Aorta (tissue), 5 donors: ENCODE measurements around the gene CHST11. TPM values are rescaled to one million over a fixed set of nuclear protein-coding genes. Genes with fewer than 3 reads are reported as not detected.

Experiments
- ATAC-seq: fragments of 200-7000 bp; cut with Tn5 transposase; one replicate; pipeline ENCODE4 v1.9.1; 2022; ENCODE audit warnings: moderate library complexity; ENCODE audit not compliant: low FRiP score
- DNase-seq, 2 donors: peaks; one replicate each; pipeline ENCODE4 v3.0.0-alpha.2; 2020
- H3K27ac ChIP-seq, 2 donors: one replicate each; pipeline ENCODE4 v1.5.1; 2013; ENCODE audit warnings: low read length in 2 of 2, mild to moderate bottlenecking in 2 of 2, moderate library complexity in 2 of 2, control low read depth in 1 of 2, inconsistent platforms in 1 of 2, low read depth in 1 of 2
- H3K27me3 ChIP-seq, 2 donors: one replicate each; pipeline ENCODE4 v1.6.1; 2013; ENCODE audit warnings: control low read depth in 1 of 2, low read length in 1 of 2, mild to moderate bottlenecking in 1 of 2, moderate library complexity in 1 of 2; ENCODE audit not compliant: insufficient read depth in 2 of 2, control insufficient read depth in 1 of 2
- H3K36me3 ChIP-seq, 2 donors: one replicate each; pipeline ENCODE4 v1.6.1; 2013; ENCODE audit warnings: control low read depth in 1 of 2, low read length in 1 of 2, mild to moderate bottlenecking in 1 of 2; ENCODE audit not compliant: insufficient read depth in 2 of 2, control insufficient read depth in 1 of 2
- H3K4me1 ChIP-seq, 2 donors: one replicate each; pipeline ENCODE4 v1.6.1; 2013; ENCODE audit warnings: low read length in 2 of 2, control low read depth in 1 of 2, mild to moderate bottlenecking in 1 of 2, moderate library complexity in 1 of 2; ENCODE audit not compliant: insufficient read depth in 2 of 2, control insufficient read depth in 1 of 2
- H3K4me3 ChIP-seq, 2 donors: one replicate each; pipeline ENCODE4 v1.5.1; 2013; ENCODE audit warnings: low read length in 2 of 2, control low read depth in 1 of 2, mild to moderate bottlenecking in 1 of 2
- H3K9me3 ChIP-seq: one replicate; pipeline ENCODE4 v1.6.1; 2013; ENCODE audit warnings: mild to moderate bottlenecking, low read length; ENCODE audit not compliant: control insufficient read depth
- WGBS, 2 donors: extraction: QIAGEN DNeasy Blood & Tissue Kit; methylation state at CpG; one replicate each; pipeline ENCODE4 v1.1.7; 2013; 5-methylcytosine and 5-hydroxymethylcytosine counted together
- intact Hi-C, 2 donors: fragments of 100-400 bp; cut with DNase I; formaldehyde crosslinking; loops; one replicate each; pipeline versions ENCODE4 v1.14.2 to v1.15.0; 2022
- polyA plus RNA-seq, 2 donors: library from polyadenylated mRNA; stranded (reverse); fragments of 200-250 nt; gene quantifications; one replicate each; pipeline ENCODE4 v1.2.3, GENCODE V29; 2013
- total RNA-seq, 2 donors: library from RNA; stranded (reverse); fragmentation: NEBNext Ultra II Directional; extraction: Animal tissue kit (Norgen Biotek cat#: 25700); gene quantifications; one replicate each; pipeline ENCODE4 v1.2.1, GENCODE V29; 2021
- donor health status: healthy with polysubstance abuse.
- donor health status: Bipolar disorder and iron deficiency.
- donor health status: DM: no; HTN: no; CAD: no.
- donor health status: DM: no; HTN: no; CAD: no.
- donor health status: DM: yes; HTN: yes; CAD: no.

The CHST11 gene
- total and polyA plus RNA-seq, 4 donors, result 2.1 to 31.0 (median 15.7) TPM

GRCh38 chr12:104453133-104453532, 3.6 kb upstream of the CHST11 start:
- no peaks in the 10 kb centered on the region for H3K9me3 ChIP-seq
- ATAC-seq (no peak), DNase-seq (no peak)
- no peaks in the 10 kb centered on the region for H3K4me1 ChIP-seq
- WGBS, 2 donors, result 88 to 91% methylated on average over 2 of the region's 2 CpGs
- H3K36me3 ChIP-seq, result no peaks in the 10 kb centered on the region
- H3K27me3 ChIP-seq, result no peaks in the 10 kb centered on the region
- H3K27ac ChIP-seq, result no peak overlapping the region
- intact Hi-C loops, result no loop called here
- H3K4me3 ChIP-seq, result no peak overlapping the region

GRCh38 chr12:104454997-104455396, 1.8 kb upstream of the CHST11 start:
- Histone ChIP-seq H3K4me3 (no peak overlapping the region), H3K9me3 (no peaks in the 10 kb centered on the region), H3K4me1 (no peaks in the 10 kb centered on the region), H3K36me3 (no peaks in the 10 kb centered on the region), H3K27ac (no peak overlapping the region), H3K27me3 (no peaks in the 10 kb centered on the region)
- 97 to 100% methylated on average over 1 of the region's 1 CpG for WGBS, 2 donors
- ATAC-seq (no peak), DNase-seq (no peak)
- intact Hi-C loops, result loop anchor here (5.0 kb wide), 7 partner anchors 73 to 422 kb away; no protein-coding TSS in a partner anchor

- H3K27me3 ChIP-seq, result no peaks in the 10 kb centered on the region
- no peak for DNase-seq
- H3K36me3 ChIP-seq, result no peaks in the 10 kb centered on the region
- intact Hi-C loops, result loop anchor here (5.0 kb wide), 7 partner anchors 73 to 422 kb away; no protein-coding TSS in a partner anchor
- peak overlapping the region; percentile 58 to 66 for H3K27ac ChIP-seq
- 39 to 45% methylated on average over 9 of the region's 9 CpGs for WGBS, 2 donors
- ATAC-seq, result no peak
- H3K4me1 ChIP-seq, result no peaks in the 10 kb centered on the region
- peak overlapping the region; percentile 23 to 66 for H3K4me3 ChIP-seq
- H3K9me3 ChIP-seq, result no peaks in the 10 kb centered on the region
Measured at GRCh38 chr12:104455578-104456416, 951 bp upstream of the CHST11 start.

GRCh38 chr12:104456950-104457745, 400 bp downstream of the CHST11 start:
- intact Hi-C loops, result loop anchor here (5.0 kb wide), 7 partner anchors 75 to 420 kb away; no protein-coding TSS in a partner anchor
- Histone ChIP-seq H3K27ac (peak overlapping the region in 1 of 2 donors; percentile 73), H3K27me3 (no peaks in the 10 kb centered on the region), H3K36me3 (no peaks in the 10 kb centered on the region), H3K4me1 (no peaks in the 10 kb centered on the region), H3K9me3 (no peaks in the 10 kb centered on the region), H3K4me3 (peak overlapping the region; percentile 66 to 90)
- ATAC-seq (peak; percentile 78), DNase-seq (peak; percentile 82 to 86)
- 0 to 1% methylated on average over 52 to 71 of the region's 71 CpGs for WGBS, 2 donors

GRCh38 chr12:104457746-104458693, 1.3 kb downstream of the CHST11 start:
- H3K27ac ChIP-seq, result peak overlapping the region in 1 of 2 donors; percentile 78
- no peaks in the 10 kb centered on the region for H3K36me3 ChIP-seq
- ATAC-seq, result peak; percentile 49
- no peaks in the 10 kb centered on the region for H3K9me3 ChIP-seq
- DNase-seq, result peak; percentile 62 to 80
- no peaks in the 10 kb centered on the region for H3K27me3 ChIP-seq
- intact Hi-C loops, result loop anchor here (5.0 kb wide), 7 partner anchors 76 to 419 kb away; no protein-coding TSS in a partner anchor
- H3K4me1 ChIP-seq, result no peaks in the 10 kb centered on the region
- WGBS, 2 donors, result 0% methylated on average over 67 to 71 of the region's 71 CpGs
- H3K4me3 ChIP-seq, result peak overlapping the region; percentile 66 to 90

GRCh38 chr12:104458694-104459367, 2.1 kb downstream of the CHST11 start:
- intact Hi-C loops, result loop anchor here (5.0 kb wide), 7 partner anchors 77 to 418 kb away; no protein-coding TSS in a partner anchor
- H3K27me3 ChIP-seq, result no peaks in the 10 kb centered on the region
- DNase-seq (peak; percentile 69 to 78), ATAC-seq (no peak)
- no peaks in the 10 kb centered on the region for H3K36me3 ChIP-seq
- no peaks in the 10 kb centered on the region for H3K9me3 ChIP-seq
- H3K4me3 ChIP-seq, result peak overlapping the region; percentile 66 to 90
- no peaks in the 10 kb centered on the region for H3K4me1 ChIP-seq
- H3K27ac ChIP-seq, result peak overlapping the region; percentile 53 to 78
- WGBS, 2 donors, result 1 to 2% methylated on average over 21 of the region's 21 CpGs

- H3K27me3 ChIP-seq, result no peaks in the 10 kb centered on the region
- H3K4me3 ChIP-seq, result peak overlapping the region; percentile 66 to 90
- no peaks in the 10 kb centered on the region for H3K9me3 ChIP-seq
- 8 to 9% methylated on average over 7 of the region's 7 CpGs for WGBS, 2 donors
- DNase-seq (no peak), ATAC-seq (no peak)
- intact Hi-C loops, result loop anchor here (5.0 kb wide), 7 partner anchors 77 to 418 kb away; no protein-coding TSS in a partner anchor
- H3K36me3 ChIP-seq, result no peaks in the 10 kb centered on the region
- H3K4me1 ChIP-seq, result no peaks in the 10 kb centered on the region
- H3K27ac ChIP-seq, result peak overlapping the region; percentile 53 to 78
Measured at GRCh38 chr12:104459368-104459909, 2.7 kb downstream of the CHST11 start.
